ENCODE results near the gene PRMT9. TPM values are rescaled to one million over a fixed set of nuclear protein-coding genes. Genes with fewer than 3 reads are reported as not detected.

Gene PRMT9
- total and polyA plus RNA-seq, 12 donors, result 3.0 to 7.3 (median 6.5) TPM

GRCh38 chr4:147723326-147723725 is 39.4 kb upstream of the PRMT9 start:
- Histone ChIP-seq H3K27me3 (no peaks in the 10 kb centered on the region), H3K4me3 (no peak overlapping the region), H3K36me3 (no peaks in the 10 kb centered on the region), H3K4me1 (no peaks in the 10 kb centered on the region), H3K9me3 (no peaks in the 10 kb centered on the region), H3K27ac (no peak overlapping the region)
- TF ChIP-seq CTCF (IDR thresholded peaks at IDR 0.05), result no peak
- 62 to 72% methylated on average over 5 of the region's 5 CpGs for WGBS, 2 donors
- ATAC-seq (peak in 2 of 8 donors; percentile 33 to 61), DNase-seq (no peak)
- intact Hi-C loops (cut with DNase I), result loop anchor here in 1 of 10 donors (5.0 kb wide), 1 partner anchor 139 kb away; no protein-coding TSS in a partner anchor

GRCh38 chr4:147717878-147718277 is 33.9 kb upstream of the PRMT9 start:
- no peaks in the 10 kb centered on the region for H3K36me3 ChIP-seq
- no peak for TF ChIP-seq CTCF (IDR thresholded peaks at IDR 0.05)
- intact Hi-C loops (cut with DNase I), result no loop called here
- H3K4me1 ChIP-seq, result no peaks in the 10 kb centered on the region
- ATAC-seq, result no peak
- H3K4me3 ChIP-seq, result no peak overlapping the region
- H3K9me3 ChIP-seq, result no peaks in the 10 kb centered on the region
- WGBS, 2 donors, result 55 to 66% methylated on average over 1 of the region's 1 CpG
- DNase-seq, result no peak
- no peaks in the 10 kb centered on the region for H3K27me3 ChIP-seq
- H3K27ac ChIP-seq, result no peak overlapping the region

- ATAC-seq (peak in 3 of 8 donors; percentile 53 to 77 (median 53)), DNase-seq (no peak)
- no peaks in the 10 kb centered on the region for H3K4me1 ChIP-seq
- intact Hi-C loops (cut with DNase I), result no loop called here
- H3K27ac ChIP-seq, result no peak overlapping the region
- H3K27me3 ChIP-seq, result no peaks in the 10 kb centered on the region
- no peaks in the 10 kb centered on the region for H3K9me3 ChIP-seq
- H3K4me3 ChIP-seq, result no peak overlapping the region
- no peak for TF ChIP-seq CTCF (IDR thresholded peaks at IDR 0.05)
- H3K36me3 ChIP-seq, result no peaks in the 10 kb centered on the region
- 93 to 95% methylated on average over 8 of the region's 8 CpGs for WGBS, 2 donors
These were observed 30.8 kb upstream of the PRMT9 start for GRCh38 chr4:147714575-147715401.

- WGBS, 2 donors, result 83 to 92% methylated on average over 5 of the region's 5 CpGs
- peaks cover 0 to 8% (median 0%) of the 10 kb centered on the region in 9 donors for H3K4me1 ChIP-seq
- H3K36me3 ChIP-seq, result no peaks in the 10 kb centered on the region
- H3K9me3 ChIP-seq, result no peaks in the 10 kb centered on the region
- no peak overlapping the region for H3K4me3 ChIP-seq
- no peaks in the 10 kb centered on the region for H3K27me3 ChIP-seq
- H3K27ac ChIP-seq, result no peak overlapping the region
- intact Hi-C loops (cut with DNase I), result loop anchor here in 5 of 10 donors (2.0 to 5.0 kb wide), 2 partner anchors 157 kb away; no protein-coding TSS in a partner anchor
- ATAC-seq, result no peak
- DNase-seq, result no peak
- no peak for TF ChIP-seq CTCF (IDR thresholded peaks at IDR 0.05)
These were observed 26.0 kb upstream of the PRMT9 start for GRCh38 chr4:147709999-147710398.

Measured in heart right ventricle (tissue), 16 donors.